Hematopoietic multipotent progenitor cell (in vitro differentiated cells): ENCODE measurements around the gene CALD1. TPM values are rescaled to one million over a fixed set of nuclear protein-coding genes. Genes with fewer than 3 reads are reported as not detected.
A peak's percentile ranks its signal among the peaks of the same experiment; 100 is the strongest.

Experiments
- DNase-seq, 3 donors: peaks; one replicate each; pipeline ENCODE4 v3.0.0-alpha.2; 2011 to 2015; ENCODE audit warnings: low read depth in 2 of 3, low spot score in 2 of 3
- total RNA-seq: library from RNA; depleted of rRNA; stranded (reverse); fragments of >200 nt; gene quantifications from one replicate; pipeline ENCODE4 v1.2.3, GENCODE V29; 2012

Gene CALD1
- total RNA-seq, 1 donor, result under 0.01 TPM

DNA sequence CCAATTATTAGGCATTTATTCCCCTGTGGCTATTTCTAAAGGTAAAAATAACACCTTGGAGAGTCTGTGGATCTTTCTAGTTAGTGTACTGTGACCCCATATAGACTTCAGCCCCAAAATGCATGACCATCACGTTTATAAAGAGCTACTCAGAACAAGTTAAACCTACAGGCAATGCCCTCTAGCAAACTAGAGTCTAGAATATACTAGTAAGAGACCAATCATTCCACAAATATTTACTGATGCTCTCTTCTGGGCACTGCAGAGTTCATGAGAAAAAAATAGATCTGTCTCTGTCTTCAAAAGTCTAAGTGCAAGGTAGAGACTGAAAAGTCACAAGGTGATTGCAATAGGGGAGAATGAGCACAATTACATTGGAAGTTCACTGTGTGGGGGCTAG, 20.5 kb upstream of the CALD1 start:
- no peak for DNase-seq

DNA sequence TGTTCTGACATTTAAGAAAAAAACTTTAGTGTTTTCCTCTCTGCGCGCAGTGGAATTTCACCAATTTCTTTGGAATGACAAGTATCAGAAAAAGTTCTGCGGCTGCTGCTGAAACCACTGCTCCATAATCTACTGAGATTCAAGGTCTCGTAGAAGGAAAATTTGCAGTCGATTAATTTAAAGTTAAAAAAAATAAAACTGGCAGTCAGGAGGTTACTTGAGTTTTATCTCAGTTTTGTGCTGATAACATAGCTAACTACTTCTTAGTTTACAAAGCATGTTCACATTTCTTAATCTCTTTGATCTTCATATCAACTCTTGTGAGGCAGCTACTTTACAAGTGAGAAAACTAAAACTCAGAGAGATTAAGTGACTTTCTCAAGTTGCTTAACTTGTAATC, 18.2 kb upstream of the CALD1 start:
- no peak for DNase-seq

DNA sequence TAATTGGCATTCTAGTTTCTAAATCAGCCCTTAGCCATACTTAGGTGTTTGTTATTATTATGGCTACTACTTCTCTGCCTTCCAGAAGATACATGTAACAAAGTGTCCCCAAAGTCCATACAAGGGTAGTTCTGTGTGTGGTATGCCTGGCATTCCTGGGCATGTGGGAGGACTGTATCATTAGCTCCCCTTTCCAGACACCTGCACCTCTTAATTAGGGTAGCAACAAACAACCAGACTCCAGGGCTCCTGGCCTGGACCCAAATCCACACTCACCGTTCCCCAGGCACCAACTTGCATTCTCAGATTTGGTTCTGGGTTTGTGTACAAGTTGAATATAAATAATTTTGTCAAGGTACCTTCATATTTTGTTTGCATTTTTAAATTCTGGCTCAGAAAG, 15.5 kb upstream of the CALD1 start:
- DNase-seq, result no peak

DNA sequence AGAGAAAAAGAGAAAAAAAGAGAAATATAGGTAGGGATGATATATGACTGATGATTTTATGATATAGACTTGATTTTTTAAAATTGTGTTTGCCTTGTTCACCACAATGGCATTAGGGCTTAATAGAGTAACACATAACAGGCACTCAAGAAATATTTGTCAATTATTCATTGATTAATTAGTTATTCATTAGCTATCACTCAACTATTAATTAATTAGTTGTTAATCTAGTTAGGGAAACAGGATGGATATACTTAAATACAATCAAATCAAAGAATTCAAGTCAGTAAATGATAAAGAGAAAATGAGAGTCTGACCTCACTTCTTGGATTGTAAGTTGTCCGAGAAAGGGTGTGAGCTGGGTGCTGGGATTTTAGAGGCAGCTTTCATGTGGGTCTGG, 15.1 kb upstream of the CALD1 start:
- no peak for DNase-seq

DNA sequence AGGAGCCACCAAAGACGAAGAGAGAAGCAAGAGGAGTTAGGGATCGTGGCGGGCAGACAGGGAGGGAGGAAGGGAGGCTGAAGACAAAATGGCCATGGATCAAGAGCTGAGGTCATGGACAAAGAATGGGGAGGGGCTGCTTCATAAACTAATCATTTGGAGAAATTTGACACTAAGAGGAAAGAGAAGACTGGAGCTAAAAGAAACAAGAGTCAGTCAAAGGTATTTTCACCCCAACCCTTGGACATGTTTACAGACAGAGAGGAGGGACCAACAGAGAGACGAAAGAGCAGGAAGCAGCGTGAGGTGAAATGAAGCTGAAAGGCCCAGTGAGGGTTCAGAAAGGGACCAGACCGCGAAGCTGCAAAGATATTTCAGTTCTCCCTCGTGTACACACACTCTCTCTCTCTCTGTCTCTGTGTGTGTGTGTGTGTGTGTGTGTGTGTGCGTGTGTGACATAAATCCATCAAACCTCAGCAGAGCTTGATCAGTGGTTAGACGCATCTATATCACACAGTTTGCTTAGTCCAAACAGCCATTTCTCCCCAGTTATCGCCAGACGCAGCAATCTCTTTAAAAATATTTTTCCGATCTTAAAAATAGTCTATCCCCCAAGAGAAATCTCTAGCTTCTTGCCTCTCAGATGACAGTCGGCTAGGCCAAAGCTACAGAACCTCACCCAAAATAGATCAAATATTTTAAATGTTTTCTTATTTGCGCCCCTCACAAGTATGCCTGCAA, 12.5 kb upstream of the CALD1 start:
- no peak for DNase-seq

DNA sequence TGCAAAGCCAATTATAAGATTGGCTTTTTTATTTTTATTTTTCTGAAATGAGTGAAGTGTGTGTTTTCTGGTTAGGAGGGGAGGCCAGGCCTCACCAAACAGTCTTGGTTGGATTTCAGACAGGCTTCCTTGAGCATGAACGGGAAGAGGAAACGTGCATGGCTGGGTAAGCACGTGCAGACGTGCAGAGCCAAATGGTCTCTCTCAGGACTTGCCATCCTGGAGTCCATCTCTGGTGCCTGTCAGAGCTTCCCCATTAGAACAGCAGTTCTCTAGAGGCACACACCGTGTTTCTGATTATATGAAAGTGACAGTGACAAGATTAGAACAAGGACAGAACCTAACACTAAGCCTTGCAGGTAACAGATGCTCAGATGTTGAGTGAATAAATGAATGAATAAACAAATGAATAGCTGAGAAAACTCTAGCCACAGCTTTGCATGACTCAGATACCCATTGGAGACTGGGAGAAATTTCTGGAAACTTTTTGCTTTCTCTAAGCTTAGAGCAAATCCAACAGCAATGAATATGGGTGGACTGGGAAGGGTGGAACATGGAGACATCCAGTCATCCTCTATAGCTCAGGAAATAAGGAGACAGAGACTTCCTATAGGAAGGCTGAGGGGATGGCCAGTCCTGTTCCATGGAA, 11.8 kb upstream of the CALD1 start:
- no peak for DNase-seq

DNA sequence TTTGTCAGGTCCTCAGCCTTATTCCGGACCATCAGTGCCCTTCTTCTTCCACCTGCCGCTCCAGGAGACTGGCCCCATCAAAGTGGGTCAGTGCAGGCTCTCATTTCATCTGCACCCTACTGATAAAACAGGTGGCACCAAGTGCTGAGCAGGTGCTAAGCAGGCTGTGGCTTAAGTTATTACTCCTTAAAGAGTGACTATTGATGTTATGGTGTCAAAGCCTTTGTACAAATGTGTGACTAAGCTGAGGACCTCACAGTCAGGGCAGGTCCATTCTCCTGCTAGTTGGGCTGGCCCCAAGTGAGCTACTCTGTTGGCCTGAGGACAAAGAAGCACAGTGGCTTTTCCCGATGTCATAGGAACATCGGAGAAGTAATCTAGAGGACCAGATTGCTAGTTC, 11.2 kb upstream of the CALD1 start:
- DNase-seq, result no peak

DNA sequence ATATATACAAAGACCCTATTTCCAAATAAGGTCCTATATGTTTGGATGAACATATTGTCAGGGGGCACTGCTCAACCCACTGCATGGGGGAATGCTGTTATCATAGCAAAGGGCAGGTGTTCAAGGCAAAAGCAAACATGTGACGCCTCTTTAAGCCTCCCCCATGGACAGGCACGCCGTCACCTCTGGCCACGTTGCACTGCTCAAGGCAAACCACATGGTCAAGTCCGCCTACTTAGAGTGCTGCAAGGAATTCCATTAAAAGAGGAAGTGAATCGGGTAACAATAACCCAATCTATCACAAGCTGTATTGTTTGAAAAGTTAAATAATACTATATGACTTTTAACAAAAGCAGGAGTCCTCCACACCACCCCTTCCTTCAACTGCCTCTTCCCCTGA, 8.8 kb upstream of the CALD1 start:
- DNase-seq, result no peak

DNA sequence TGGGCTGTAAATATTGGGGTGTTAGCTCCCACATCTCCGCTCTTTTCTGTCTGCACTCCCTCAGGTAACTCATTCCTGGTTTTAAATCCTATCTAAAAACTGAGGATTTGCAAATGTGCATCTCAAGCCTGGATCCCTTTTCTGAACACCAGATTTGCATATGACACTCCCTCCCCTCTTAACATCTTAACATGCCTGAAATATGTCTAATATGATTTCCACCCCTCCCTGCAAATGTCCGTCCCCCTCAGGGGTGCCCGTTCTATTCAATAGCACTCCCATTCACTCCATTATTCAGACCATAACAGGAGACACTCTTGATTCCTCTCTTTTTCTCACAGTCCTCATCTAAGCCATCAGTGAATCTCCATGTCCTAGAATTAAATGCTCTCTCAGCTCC, 8.3 kb upstream of the CALD1 start:
- no peak for DNase-seq

DNA sequence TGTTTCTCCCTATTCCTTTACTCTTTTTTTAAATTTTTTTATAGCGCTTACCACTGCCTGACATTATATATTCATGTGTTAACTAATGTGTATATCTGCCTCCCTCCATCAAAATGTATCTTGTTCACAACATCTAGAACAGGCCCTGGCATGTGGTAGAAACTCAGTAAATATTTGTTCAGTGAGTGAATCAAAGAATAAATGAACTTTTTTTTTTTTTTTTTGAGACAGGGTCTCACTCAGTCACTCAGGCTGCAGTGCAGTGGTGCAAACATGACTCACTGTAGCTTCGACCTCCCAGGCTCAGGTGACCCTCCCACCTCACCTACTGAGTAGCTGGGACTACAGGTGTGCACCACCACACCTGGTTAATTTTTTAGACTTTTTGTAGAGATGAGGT, 7.5 kb upstream of the CALD1 start:
- no peak for DNase-seq

DNA sequence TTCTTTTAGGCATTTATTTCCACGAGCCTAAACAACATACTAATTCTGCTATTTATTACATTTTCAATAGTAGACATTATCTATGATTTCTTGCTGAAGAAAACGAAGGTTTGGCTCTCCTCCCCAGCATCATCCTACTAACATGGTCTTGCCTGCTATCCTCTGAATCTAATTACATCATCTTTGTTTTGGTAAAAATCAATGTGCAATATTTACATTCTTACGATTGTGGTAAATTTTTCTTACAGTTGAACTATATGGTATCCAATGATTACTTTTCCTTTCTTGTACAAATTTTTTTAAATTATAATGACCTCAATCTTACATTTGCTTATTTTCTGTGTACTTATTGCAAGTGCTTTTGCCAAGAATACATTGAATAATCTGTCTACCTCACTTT, 7.0 kb upstream of the CALD1 start:
- DNase-seq, result no peak

DNA sequence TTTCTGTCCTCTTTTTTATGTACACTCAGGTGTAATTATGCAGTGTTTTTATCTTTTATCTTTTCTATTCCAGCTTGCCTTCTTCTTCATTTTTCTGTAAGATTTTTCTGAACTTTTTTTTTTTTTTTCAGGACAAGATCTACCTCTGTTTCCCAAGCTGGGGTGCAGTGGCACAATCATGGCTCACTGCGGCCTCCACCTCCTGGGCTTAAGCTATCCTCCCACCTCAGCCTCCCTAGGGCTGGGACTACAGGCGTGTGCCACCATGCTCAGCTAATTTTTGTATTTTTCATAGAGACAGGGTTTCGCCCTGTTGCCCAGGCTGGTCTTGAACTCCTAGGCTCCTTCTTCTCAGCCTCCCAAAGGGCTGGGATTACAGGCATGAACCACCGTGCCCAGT, 6.3 kb upstream of the CALD1 start:
- no peak for DNase-seq

DNA sequence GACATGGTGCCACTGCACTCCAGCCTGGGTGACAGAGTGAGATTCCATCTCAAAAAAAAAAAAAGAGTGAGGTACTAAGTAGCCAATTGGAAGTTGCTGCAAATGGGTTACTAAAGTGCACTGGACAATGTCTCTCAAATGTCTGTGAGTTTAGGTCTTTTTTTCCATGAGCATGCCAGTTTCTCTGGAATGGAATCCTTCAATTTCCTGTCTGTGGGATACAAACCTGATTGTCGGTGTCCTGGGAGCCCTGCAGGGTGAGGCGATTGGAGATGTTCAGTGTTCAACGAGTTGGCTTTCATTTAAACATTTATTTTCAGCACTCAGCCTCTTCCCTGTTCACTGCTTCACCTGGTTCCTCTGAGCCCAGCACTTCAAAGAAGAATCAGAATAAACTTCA, 5.3 kb upstream of the CALD1 start:
- DNase-seq, result no peak

DNA sequence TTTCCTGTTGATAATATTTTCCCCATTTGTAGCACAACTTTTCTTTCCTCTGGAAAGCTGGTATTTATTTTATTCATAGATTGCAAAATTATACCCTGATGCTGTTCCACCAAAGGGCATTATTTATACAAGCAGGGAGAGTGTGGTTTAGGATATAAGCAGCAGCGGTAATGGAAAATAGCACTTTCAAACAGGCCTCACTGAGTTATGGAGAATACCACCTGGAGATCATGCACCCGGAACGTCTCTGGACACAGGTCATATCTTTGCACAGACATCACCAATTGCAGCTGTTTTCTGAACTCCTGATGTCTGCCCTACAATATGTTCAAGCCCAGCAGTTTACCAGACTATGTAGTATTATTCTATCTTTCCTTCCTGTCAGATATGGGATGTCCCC, 2.0 kb upstream of the CALD1 start:
- DNase-seq, result no peak

DNA sequence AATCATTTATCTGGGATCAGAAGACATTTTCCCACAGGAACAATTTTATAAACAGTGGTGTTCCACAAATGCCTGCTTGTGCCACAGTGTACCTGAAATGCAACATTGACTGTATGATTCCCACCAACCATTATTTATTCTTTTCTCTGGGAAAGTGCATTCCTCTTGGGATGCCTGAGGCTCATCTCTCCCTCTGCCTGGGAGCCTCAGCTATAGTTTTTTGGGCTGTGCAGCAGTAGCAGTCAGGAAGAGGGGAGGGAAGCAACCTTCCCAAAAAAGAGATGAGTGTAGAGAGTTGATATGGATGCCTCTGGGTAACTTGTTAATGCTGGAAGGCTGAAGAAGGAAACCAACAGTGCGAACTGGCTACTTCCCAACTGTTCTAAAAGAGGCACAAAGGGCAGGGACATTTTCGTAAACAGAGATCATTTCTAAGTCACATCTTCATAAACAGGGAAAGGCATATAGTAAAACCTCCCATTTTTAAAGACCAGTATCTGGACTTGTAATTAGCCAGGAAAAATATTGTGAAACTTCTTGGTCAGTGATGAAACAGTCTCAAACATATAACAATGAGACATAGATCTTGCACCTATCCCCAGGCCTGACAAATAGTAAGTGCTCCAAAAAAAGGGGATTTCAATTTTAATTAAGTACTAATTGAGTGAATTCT, 1.4 kb upstream of the CALD1 start:
- no peak for DNase-seq

DNA sequence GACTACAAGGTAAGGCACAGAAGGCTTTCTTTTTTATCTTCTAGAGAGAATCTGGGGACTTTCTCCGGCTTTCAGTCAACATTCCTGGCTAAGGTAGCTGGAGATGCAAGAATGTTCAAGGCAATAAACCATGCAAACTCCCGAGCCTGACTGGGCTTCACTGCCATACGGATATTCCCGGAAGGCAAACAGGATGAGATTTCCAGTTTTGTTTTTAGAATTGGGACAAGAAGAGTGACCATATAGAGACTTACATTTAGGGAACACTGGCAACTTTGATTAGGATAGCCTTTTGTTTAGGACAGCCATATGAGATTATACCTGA, 269 bp downstream of the CALD1 start:
- DNase-seq, result no peak

DNA sequence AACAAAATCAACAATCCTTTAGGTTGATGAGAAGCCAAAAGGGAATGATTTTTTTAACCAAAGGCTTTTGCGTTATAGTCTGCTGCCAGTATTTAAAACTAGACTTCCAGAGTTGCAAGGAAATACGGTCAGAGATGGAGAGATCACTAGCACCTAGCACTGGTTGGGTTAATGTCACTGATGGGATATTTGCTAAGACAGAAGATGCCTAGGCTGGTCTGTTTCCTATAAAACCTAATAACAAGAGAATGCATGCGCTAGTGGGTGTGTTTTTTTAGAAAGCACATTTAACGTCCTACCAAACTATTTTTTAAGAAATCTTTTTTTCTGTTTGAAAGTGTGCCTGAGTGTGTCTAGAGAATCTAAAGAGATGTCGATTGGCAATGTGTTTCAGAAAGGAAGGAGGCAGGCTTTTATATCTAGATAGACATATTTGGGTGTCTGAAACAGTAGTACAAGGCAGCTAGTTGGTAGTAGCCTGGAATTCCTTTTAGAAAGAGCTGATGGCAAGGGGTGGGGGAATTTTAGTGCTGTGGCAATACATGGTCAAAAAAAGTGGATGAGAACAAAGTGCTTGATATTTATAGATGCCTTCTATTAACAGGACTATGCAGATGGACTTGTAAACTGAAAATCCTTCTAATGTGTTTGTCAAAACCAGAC, 863 bp downstream of the CALD1 start:
- DNase-seq, result no peak

DNA sequence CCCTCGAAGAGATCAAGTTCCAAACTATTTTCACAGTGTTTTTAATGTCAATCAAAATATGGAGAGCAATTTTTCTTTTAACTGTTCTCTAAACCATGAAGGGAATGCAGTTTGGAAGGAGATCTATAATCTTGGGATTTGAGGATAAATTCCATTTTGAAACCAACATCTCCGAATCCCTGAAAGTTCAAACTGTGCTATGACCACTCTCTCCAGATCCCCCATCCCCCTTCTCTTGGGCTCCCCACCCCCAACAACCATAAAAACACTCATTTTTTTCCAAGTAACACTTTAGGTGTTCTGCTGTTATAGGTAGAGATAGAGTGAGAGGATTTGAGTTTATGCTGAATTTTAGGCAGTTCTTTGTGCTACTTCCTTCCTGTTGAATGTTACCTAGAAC, 1.7 kb downstream of the CALD1 start:
- no peak for DNase-seq

DNA sequence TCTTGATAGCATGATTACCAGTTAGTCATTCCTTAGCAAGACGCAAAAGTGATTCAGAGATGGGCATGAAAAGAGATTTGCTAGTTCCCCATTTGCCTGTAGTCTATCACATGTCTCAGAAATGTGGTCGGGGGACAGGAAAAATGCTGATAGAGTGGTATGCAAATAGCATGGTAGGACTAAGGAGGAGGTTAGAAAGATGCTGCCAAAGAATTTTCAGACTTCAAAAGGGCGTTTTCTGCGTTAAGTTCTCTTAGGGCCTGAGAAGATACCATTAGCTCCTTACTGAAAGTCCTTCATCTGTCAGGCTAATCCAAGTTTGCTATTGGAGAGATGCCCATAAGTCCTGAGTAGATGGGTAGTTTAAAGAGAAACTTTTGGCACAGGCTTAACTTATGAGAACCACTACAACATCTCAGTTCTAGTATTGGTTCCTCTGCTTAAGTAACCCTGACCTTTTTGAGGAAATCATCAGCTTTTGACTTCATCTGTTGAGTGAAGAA, 2.7 kb downstream of the CALD1 start:
- DNase-seq, result peak in 1 of 3 donors; percentile 1

DNA sequence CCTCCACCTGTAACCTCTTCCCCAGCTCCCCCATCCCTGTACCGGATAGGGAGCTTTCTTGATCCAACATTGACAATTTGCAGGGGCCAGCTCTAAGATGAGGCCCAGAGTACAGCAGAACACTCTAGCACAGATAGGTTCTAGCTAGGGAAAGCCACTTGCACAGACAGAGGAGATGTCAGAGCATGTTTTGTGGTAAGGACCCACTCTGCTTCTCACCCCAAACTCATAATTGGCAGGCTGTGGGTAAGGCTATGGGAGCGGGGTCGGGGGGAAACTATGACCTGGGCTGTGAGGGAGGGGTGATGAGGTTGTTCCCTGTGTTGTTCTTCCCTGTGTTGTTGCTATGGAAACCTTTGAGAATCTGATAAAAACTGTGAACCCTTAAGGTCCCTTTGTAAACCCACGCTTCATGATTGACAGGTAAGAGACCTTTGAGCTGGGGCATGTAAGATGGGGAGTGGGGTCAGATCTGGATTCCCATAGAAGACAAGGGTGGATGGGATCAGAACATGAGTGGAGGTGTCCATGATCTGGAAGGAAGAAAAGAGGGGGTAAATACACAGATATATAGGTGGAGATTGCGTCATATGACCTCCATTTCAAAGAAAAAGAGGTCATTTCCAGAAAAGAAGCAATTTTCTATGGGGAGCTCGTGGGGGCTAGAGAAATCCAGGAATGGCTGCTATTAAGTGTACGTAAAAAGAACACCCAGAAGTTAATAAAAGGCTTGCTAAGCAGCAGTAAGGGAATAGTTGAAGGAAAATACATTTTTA, 4.0 kb downstream of the CALD1 start:
- DNase-seq, result no peak
